Measurements from ENCODE around the gene SAP30BP. TPM values are rescaled to one million over a fixed set of nuclear protein-coding genes. Genes with fewer than 3 reads are reported as not detected.

The SAP30BP gene
- total RNA-seq, 1 donor from 2014 or later = 125 TPM

DNA sequence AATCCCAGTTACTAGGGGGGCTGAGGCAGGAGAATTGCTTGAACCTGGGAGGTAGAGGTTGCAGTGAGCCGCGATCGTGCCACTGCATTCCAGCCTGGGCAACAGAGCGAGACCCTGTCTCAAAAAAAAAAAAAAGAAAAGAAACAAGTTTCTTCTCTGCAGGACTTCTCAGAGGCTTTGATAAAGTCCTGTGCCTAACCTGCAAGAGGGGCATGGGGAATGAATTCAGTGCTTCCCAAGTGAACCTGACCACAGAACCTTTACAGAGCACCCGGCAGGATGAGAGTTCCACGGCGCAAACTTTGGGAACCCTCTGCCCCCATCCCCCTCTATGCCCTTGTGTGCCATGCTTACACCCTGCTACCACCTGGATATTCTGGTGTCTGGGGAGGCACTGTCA, 72.0 kb downstream of the SAP30BP start:
- Mint-ChIP-seq H3K4me3 (ENCODE audit: unreplicated experiment) (no peak overlapping the region), H3K27ac (ENCODE audit: unreplicated experiment) (no peak overlapping the region), H3K36me3 (ENCODE audit: low read depth, unreplicated experiment) (no peaks in the 10 kb centered on the region), H3K9me3 (ENCODE audit: unreplicated experiment) (no peaks in the 10 kb centered on the region), H3K4me1 (ENCODE audit: unreplicated experiment) (no peaks in the 10 kb centered on the region), H3K27me3 (ENCODE audit: unreplicated experiment) (peaks cover 3% of the 10 kb centered on the region)
- DNase-seq (ENCODE audit: low spot score) = no peak
- TF ChIP-seq CTCF (IDR thresholded peaks at IDR 0.05; ENCODE audit: unreplicated experiment) = no peak

- Mint-ChIP-seq H3K27ac (ENCODE audit: unreplicated experiment) (no peak overlapping the region), H3K27me3 (ENCODE audit: unreplicated experiment) (peaks cover 3% of the 10 kb centered on the region), H3K36me3 (ENCODE audit: low read depth, unreplicated experiment) (no peaks in the 10 kb centered on the region), H3K4me1 (ENCODE audit: unreplicated experiment) (no peaks in the 10 kb centered on the region), H3K9me3 (ENCODE audit: unreplicated experiment) (no peaks in the 10 kb centered on the region), H3K4me3 (ENCODE audit: unreplicated experiment) (no peak overlapping the region)
- DNase-seq (ENCODE audit: low spot score) = no peak
- no peak for TF ChIP-seq CTCF (IDR thresholded peaks at IDR 0.05; ENCODE audit: unreplicated experiment)
These were observed 72.7 kb downstream of the SAP30BP start for GRCh38 chr17:75739801-75740200.

- Mint-ChIP-seq H3K36me3 (ENCODE audit: low read depth, unreplicated experiment) (no peaks in the 10 kb centered on the region), H3K27ac (ENCODE audit: unreplicated experiment) (no peak overlapping the region), H3K27me3 (ENCODE audit: unreplicated experiment) (peaks cover 3% of the 10 kb centered on the region), H3K9me3 (ENCODE audit: unreplicated experiment) (no peaks in the 10 kb centered on the region), H3K4me1 (ENCODE audit: unreplicated experiment) (no peaks in the 10 kb centered on the region), H3K4me3 (ENCODE audit: unreplicated experiment) (no peak overlapping the region)
- DNase-seq (ENCODE audit: low spot score) = no peak
- TF ChIP-seq CTCF (IDR thresholded peaks at IDR 0.05; ENCODE audit: unreplicated experiment) = no peak
These were observed 73.1 kb downstream of the SAP30BP start for GRCh38 chr17:75740215-75740614.

DNA sequence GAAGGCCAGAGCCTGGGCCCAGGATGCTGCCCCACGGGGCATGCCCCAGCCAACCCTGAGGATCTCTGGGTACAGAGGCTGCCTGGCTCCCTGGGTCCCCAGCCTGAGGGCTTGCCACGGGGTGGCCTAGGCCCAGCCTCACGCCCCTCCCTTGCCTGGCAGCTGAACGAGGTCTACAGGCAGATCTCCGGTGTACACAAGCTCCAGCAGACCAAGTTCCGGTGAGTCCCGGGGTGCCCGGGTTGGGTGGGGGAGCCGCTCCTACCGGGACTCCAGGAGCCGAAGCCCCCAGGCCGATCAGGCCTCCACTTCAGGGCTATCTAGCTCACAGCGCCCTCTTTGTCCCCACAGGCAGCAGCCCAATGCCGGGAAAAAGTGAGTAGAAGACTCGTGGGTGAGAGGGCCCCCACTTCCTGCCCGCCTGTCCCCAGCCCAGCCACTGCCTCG, 73.5 kb downstream of the SAP30BP start:
- Mint-ChIP-seq H3K4me1 (ENCODE audit: unreplicated experiment) (no peaks in the 10 kb centered on the region), H3K27me3 (ENCODE audit: unreplicated experiment) (peaks cover 3% of the 10 kb centered on the region), H3K27ac (ENCODE audit: unreplicated experiment) (no peak overlapping the region), H3K36me3 (ENCODE audit: low read depth, unreplicated experiment) (no peaks in the 10 kb centered on the region), H3K4me3 (ENCODE audit: unreplicated experiment) (no peak overlapping the region), H3K9me3 (ENCODE audit: unreplicated experiment) (no peaks in the 10 kb centered on the region)
- no peak for TF ChIP-seq CTCF (IDR thresholded peaks at IDR 0.05; ENCODE audit: unreplicated experiment)
- no peak for DNase-seq (ENCODE audit: low spot score)

DNA sequence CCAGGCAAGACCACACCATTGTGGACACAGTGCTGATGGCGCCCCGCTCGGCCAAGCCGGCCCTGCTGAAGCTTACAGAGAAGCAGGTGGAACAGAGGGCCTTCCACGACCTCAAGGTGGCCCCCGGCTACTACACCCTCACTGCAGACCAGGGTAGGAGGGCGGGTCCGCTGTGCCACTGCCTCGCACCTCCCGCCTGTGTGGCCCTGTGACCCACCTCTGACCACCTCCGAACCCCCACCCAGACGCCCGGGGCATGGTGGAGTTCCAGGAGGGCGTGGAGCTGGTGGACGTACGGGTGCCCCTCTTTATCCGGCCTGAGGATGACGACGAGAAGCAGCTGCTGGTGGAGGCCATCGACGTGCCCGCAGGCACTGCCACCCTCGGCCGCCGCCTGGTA, 75.2 kb downstream of the SAP30BP start:
- H3K27me3 Mint-ChIP-seq (ENCODE audit: unreplicated experiment) = no peaks in the 10 kb centered on the region
- DNase-seq (ENCODE audit: low spot score) = no peak
- no peak overlapping the region for H3K27ac Mint-ChIP-seq (ENCODE audit: unreplicated experiment)
- no peaks in the 10 kb centered on the region for H3K36me3 Mint-ChIP-seq (ENCODE audit: low read depth, unreplicated experiment)
- no peaks in the 10 kb centered on the region for H3K9me3 Mint-ChIP-seq (ENCODE audit: unreplicated experiment)
- no peak overlapping the region for H3K4me3 Mint-ChIP-seq (ENCODE audit: unreplicated experiment)
- no peak for TF ChIP-seq CTCF (IDR thresholded peaks at IDR 0.05; ENCODE audit: unreplicated experiment)
- H3K4me1 Mint-ChIP-seq (ENCODE audit: unreplicated experiment) = no peaks in the 10 kb centered on the region

Measured in endothelial cell (in vitro differentiated cells).